ENCODE measurements around the gene THSD4. TPM values are rescaled to one million over a fixed set of nuclear protein-coding genes. Genes with fewer than 3 reads are reported as not detected.

The THSD4 gene
- total and polyA plus RNA-seq, 2 donors (not counting 1 experiment from before 2014, with no cell fraction given), result 43.1 to 95.5 TPM

- H3K79me2 ChIP-seq (ENCODE audit: control insufficient read depth, insufficient read depth, low read length), result no peaks in the 10 kb centered on the region
- DNase-seq (ENCODE audit: low read depth in 2 of 2), result peak in 1 of 2 donors; percentile 44
- peaks cover 19% of the 10 kb centered on the region for H3K4me1 ChIP-seq (ENCODE audit: control insufficient read depth, extremely low read depth, insufficient read depth, low read length)
- no peak overlapping the region for H2AFZ ChIP-seq (ENCODE audit: low read length)
- H3K9ac ChIP-seq (ENCODE audit: insufficient read depth, low read length), result no peak overlapping the region
- no peaks in the 10 kb centered on the region for H4K20me1 ChIP-seq (ENCODE audit: control insufficient read depth, extremely low read depth, insufficient read depth, low read length)
- no peak overlapping the region for H3K4me2 ChIP-seq (ENCODE audit: extremely low read depth, insufficient read depth, low read length)
- H3K27ac ChIP-seq (ENCODE audit: insufficient read depth, low read length), result no peak overlapping the region
- H3K9me3 ChIP-seq (ENCODE audit: control insufficient read depth, insufficient read depth, low read depth, low read length), result no peaks in the 10 kb centered on the region
- no peaks in the 10 kb centered on the region for H3K27me3 ChIP-seq (ENCODE audit: control insufficient read depth, insufficient read depth, low read length)
- no peak overlapping the region for H3K4me3 ChIP-seq (replicated peaks in 1 of 4; ENCODE audit: control extremely low read depth in 1 of 4, insufficient read depth in 1 of 4, low read depth in 3 of 4, low read length in 4 of 4)
- H3K36me3 ChIP-seq (ENCODE audit: control insufficient read depth, insufficient read depth, low read length), result no peaks in the 10 kb centered on the region
- TF ChIP-seq EZH2 (IDR thresholded peaks at IDR 0.05; ENCODE audit: low read length, missing control alignments), result no peak
- TF ChIP-seq, protein P1, sequence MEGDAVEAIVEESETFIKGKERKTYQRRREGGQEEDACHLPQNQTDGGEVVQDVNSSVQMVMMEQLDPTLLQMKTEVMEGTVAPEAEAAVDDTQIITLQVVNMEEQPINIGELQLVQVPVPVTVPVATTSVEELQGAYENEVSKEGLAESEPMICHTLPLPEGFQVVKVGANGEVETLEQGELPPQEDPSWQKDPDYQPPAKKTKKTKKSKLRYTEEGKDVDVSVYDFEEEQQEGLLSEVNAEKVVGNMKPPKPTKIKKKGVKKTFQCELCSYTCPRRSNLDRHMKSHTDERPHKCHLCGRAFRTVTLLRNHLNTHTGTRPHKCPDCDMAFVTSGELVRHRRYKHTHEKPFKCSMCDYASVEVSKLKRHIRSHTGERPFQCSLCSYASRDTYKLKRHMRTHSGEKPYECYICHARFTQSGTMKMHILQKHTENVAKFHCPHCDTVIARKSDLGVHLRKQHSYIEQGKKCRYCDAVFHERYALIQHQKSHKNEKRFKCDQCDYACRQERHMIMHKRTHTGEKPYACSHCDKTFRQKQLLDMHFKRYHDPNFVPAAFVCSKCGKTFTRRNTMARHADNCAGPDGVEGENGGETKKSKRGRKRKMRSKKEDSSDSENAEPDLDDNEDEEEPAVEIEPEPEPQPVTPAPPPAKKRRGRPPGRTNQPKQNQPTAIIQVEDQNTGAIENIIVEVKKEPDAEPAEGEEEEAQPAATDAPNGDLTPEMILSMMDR (conservative IDR thresholded peaks at IDR 0.05 in 1 of 2, IDR thresholded peaks at IDR 0.05 in 1 of 2; ENCODE audit: low read depth in 1 of 2, low read length in 2 of 2), result no peak
Observed at GRCh38 chr15:71685420-71685993, 570.2 kb downstream of the THSD4 start.

DNA sequence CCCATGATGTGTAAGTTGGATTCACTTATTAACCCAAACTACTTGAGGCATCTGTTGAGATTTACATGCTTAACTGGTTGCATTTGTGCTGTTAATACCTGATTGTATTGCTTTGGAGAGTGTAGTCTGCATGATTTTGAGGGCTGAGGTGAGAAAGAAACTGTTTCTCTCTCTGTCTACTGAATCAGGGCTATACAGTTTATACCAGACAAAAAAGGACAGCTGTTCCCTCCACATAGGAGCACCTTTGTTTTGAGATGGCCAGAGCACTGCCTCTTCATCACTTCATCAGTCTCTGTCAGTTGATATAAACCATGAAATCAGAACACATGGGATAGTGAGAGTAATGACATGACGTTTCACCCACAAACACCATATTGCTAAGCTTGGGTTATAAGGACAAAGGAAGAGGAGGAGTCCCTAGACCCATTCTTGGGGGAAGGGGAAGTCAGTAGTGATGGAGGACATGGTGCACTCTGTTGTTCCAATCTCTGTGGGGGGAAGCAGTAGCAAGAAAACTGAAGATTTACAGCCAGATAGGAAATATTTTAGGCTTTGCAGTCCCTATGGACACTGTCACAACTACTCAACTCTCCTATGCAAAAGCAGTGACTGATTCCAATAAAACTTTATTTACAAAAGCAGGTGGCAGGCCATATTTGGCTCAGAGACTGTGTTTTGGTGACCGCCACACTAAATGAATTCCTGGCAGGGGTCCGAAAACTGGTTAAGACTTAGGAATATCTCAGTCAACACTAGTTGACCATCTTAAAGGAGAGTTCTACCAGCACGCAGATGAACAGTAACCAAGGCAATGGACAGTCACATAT, 571.2 kb downstream of the THSD4 start:
- no peak overlapping the region for H2AFZ ChIP-seq (ENCODE audit: low read length)
- H3K4me1 ChIP-seq (ENCODE audit: control insufficient read depth, extremely low read depth, insufficient read depth, low read length), result peaks cover 26% of the 10 kb centered on the region
- H3K27ac ChIP-seq (ENCODE audit: insufficient read depth, low read length), result no peak overlapping the region
- no peaks in the 10 kb centered on the region for H3K9me3 ChIP-seq (ENCODE audit: control insufficient read depth, insufficient read depth, low read depth, low read length)
- no peaks in the 10 kb centered on the region for H3K36me3 ChIP-seq (ENCODE audit: control insufficient read depth, insufficient read depth, low read length)
- no peak for DNase-seq (ENCODE audit: low read depth in 2 of 2)
- no peak overlapping the region for H3K9ac ChIP-seq (ENCODE audit: insufficient read depth, low read length)
- H3K27me3 ChIP-seq (ENCODE audit: control insufficient read depth, insufficient read depth, low read length), result no peaks in the 10 kb centered on the region
- H3K4me2 ChIP-seq (ENCODE audit: extremely low read depth, insufficient read depth, low read length), result no peak overlapping the region
- no peaks in the 10 kb centered on the region for H3K79me2 ChIP-seq (ENCODE audit: control insufficient read depth, insufficient read depth, low read length)
- no peaks in the 10 kb centered on the region for H4K20me1 ChIP-seq (ENCODE audit: control insufficient read depth, extremely low read depth, insufficient read depth, low read length)
- TF ChIP-seq EZH2 (IDR thresholded peaks at IDR 0.05; ENCODE audit: low read length, missing control alignments), result no peak
- TF ChIP-seq, protein P1 (conservative IDR thresholded peaks at IDR 0.05 in 1 of 2, IDR thresholded peaks at IDR 0.05 in 1 of 2; ENCODE audit: low read depth in 1 of 2, low read length in 2 of 2), result no peak
- no peak overlapping the region for H3K4me3 ChIP-seq (replicated peaks in 1 of 4; ENCODE audit: control extremely low read depth in 1 of 4, insufficient read depth in 1 of 4, low read depth in 3 of 4, low read length in 4 of 4)

GRCh38 chr15:71687902-71688508, 572.7 kb downstream of the THSD4 start:
- H3K27me3 ChIP-seq (ENCODE audit: control insufficient read depth, insufficient read depth, low read length), result no peaks in the 10 kb centered on the region
- TF ChIP-seq EZH2 (IDR thresholded peaks at IDR 0.05; ENCODE audit: low read length, missing control alignments), result no peak
- TF ChIP-seq, protein P1 (conservative IDR thresholded peaks at IDR 0.05 in 1 of 2, IDR thresholded peaks at IDR 0.05 in 1 of 2; ENCODE audit: low read depth in 1 of 2, low read length in 2 of 2), result no peak
- no peak overlapping the region for H2AFZ ChIP-seq (ENCODE audit: low read length)
- peak; percentile 79 to 86 for DNase-seq (ENCODE audit: low read depth in 2 of 2)
- no peak overlapping the region for H3K4me3 ChIP-seq (replicated peaks in 1 of 4; ENCODE audit: control extremely low read depth in 1 of 4, insufficient read depth in 1 of 4, low read depth in 3 of 4, low read length in 4 of 4)
- no peaks in the 10 kb centered on the region for H3K79me2 ChIP-seq (ENCODE audit: control insufficient read depth, insufficient read depth, low read length)
- no peaks in the 10 kb centered on the region for H3K9me3 ChIP-seq (ENCODE audit: control insufficient read depth, insufficient read depth, low read depth, low read length)
- peak overlapping the region; percentile 13 for H3K4me2 ChIP-seq (ENCODE audit: extremely low read depth, insufficient read depth, low read length)
- no peaks in the 10 kb centered on the region for H3K36me3 ChIP-seq (ENCODE audit: control insufficient read depth, insufficient read depth, low read length)
- no peak overlapping the region for H3K27ac ChIP-seq (ENCODE audit: insufficient read depth, low read length)
- H3K9ac ChIP-seq (ENCODE audit: insufficient read depth, low read length), result no peak overlapping the region
- H3K4me1 ChIP-seq (ENCODE audit: control insufficient read depth, extremely low read depth, insufficient read depth, low read length), result peaks cover 34% of the 10 kb centered on the region
- H4K20me1 ChIP-seq (ENCODE audit: control insufficient read depth, extremely low read depth, insufficient read depth, low read length), result no peaks in the 10 kb centered on the region

Measured in fibroblast of lung (primary cell).